Stimulated activated CD4-positive, alpha-beta T cell treated with anti-CD3 and anti-CD28 coated beads, Interleukin-4, amount 100 ng/mL, for 48 hours (primary cell): Measurements from ENCODE around the gene CIAO2A.

Experiments
- DNase-seq, 2 donors: peaks; one replicate each; pipeline ENCODE4 v3.0.0-alpha.2; 2020; ENCODE audit warnings: low read depth in 2 of 2

The CIAO2A gene

GRCh38 chr15:64044300-64045100 is 49.1 kb downstream of the CIAO2A start:
- no peak for DNase-seq

GRCh38 chr15:64038878-64039610 is 54.6 kb downstream of the CIAO2A start:
- no peak for DNase-seq

GRCh38 chr15:64037966-64038365 is 55.7 kb downstream of the CIAO2A start:
- no peak for DNase-seq

- DNase-seq = no peak
Measured at GRCh38 chr15:64037116-64037515, 56.5 kb downstream of the CIAO2A start.

- no peak for DNase-seq
Measured at GRCh38 chr15:64035525-64035924, 58.1 kb downstream of the CIAO2A start.

- no peak for DNase-seq
Measured at GRCh38 chr15:64034519-64034918, 59.1 kb downstream of the CIAO2A start.

GRCh38 chr15:64032329-64032728 is 61.3 kb downstream of the CIAO2A start:
- DNase-seq = no peak

GRCh38 chr15:64030123-64030522 is 63.5 kb downstream of the CIAO2A start:
- DNase-seq = no peak

- no peak for DNase-seq
Measured at GRCh38 chr15:64029633-64030032, 64.0 kb downstream of the CIAO2A start.

GRCh38 chr15:64029110-64029509 is 64.5 kb downstream of the CIAO2A start:
- no peak for DNase-seq

GRCh38 chr15:64026591-64026990 is 67.0 kb downstream of the CIAO2A start:
- DNase-seq = no peak

GRCh38 chr15:64024172-64025050 is 69.2 kb downstream of the CIAO2A start:
- DNase-seq = no peak

- no peak for DNase-seq
Measured at GRCh38 chr15:64023220-64023619, 70.4 kb downstream of the CIAO2A start.

- DNase-seq = no peak
Measured at GRCh38 chr15:64022571-64022970, 71.1 kb downstream of the CIAO2A start.
